K562 (cell line): Measurements from ENCODE around the gene ANAPC5. TPM values are rescaled to one million over a fixed set of nuclear protein-coding genes. Genes with fewer than 3 reads are reported as not detected.

Experiments used
- BRF2 ChIP-seq: IDR thresholded peaks from 3 replicates; pipeline ENCODE4 v1.6.1; 2011; ENCODE audit warnings: borderline replicate concordance, mild to moderate bottlenecking; ENCODE audit not compliant: insufficient read length, insufficient read depth
- CTCFL ChIP-seq: IDR thresholded peaks from 2 replicates; pipeline ENCODE4 v1.6.1; 2011; ENCODE audit warnings: borderline replicate concordance, low read depth, mild to moderate bottlenecking, moderate library complexity, low read length; ENCODE audit not compliant: insufficient read depth, poor library complexity, severe bottlenecking
- E4F1 ChIP-seq: fragments of 250-450 bp; sonication (Bioruptor Pico); IDR thresholded peaks from 2 replicates; pipeline ENCODE4 v1.5.0; 2021; ENCODE audit warnings: mild to moderate bottlenecking, borderline replicate concordance
- SAFB ChIP-seq: fragments of 200-400 bp; formaldehyde crosslinking; IDR thresholded peaks from 2 replicates; pipeline ENCODE4 v1.6.1; 2017; ENCODE audit warnings: low read depth, low read length, borderline replicate concordance
- STAT6 ChIP-seq: sonication (generic); formaldehyde crosslinking; IDR thresholded peaks from 2 replicates; pipeline ENCODE4 v1.8.1; 2023; ENCODE audit warnings: mild to moderate bottlenecking, missing genetic modification reagents
- ZNF133 ChIP-seq: fragments of 250-450 bp; sonication (Bioruptor Pico); IDR thresholded peaks from 2 replicates; pipeline ENCODE4 v1.4.0; 2020; ENCODE audit warnings: mild to moderate bottlenecking
- ZNF785 ChIP-seq: fragments of 250-450 bp; sonication (Bioruptor Pico); IDR thresholded peaks from 2 replicates; pipeline ENCODE4 v1.4.0; 2020; ENCODE audit warnings: mild to moderate bottlenecking
- polyA plus RNA-seq, 8 experiments: library from polyadenylated mRNA; depleted of rRNA in 4 of 8; stranded (reverse) in 5 of 8; unstranded in 3 of 8; fragments of >200 nt; fragmentation: Nextera tagmentation in 2 of 8; fragmentation: Illumina TruSeq in 1 of 8; extraction: Ambion mirVana in 2 of 8; extraction: Trizol in 1 of 8; gene quantifications; 2 replicates each; pipeline versions ENCODE4 v1.2.1 to v1.2.3, GENCODE V29; 2011 to 2014; ENCODE audit warnings: inconsistent platforms in 1 of 8, missing spikeins in 1 of 8
- total RNA-seq, 7 experiments: library from RNA; depleted of rRNA in 6 of 7; stranded (reverse); fragments of >200 nt in 6 of 7; fragmentation: Illumina TruSeq in 2 of 7; extraction: Trizol in 2 of 7; gene quantifications; 2 replicates each; pipeline versions ENCODE4 v1.2.1 to v1.2.3, GENCODE V29; 2011 to 2021; ENCODE audit warnings: low replicate concordance in 1 of 7
- TF ChIP-seq, protein P1 (sequence below): fragments of 250-450 bp; sonication (Bioruptor Pico); IDR thresholded peaks from 2 replicates; pipeline ENCODE4 v1.4.0; 2020; ENCODE audit warnings: mild to moderate bottlenecking, moderate library complexity

ANAPC5 gene
- total and polyA plus RNA-seq, 9 of the 15 experiments (the other 6 are each of a cell fraction or from before 2014, with no cell fraction given) = 136 to 315 (median 197) TPM

- TF ChIP-seq STAT6 = no peak
- TF ChIP-seq ZNF133 (CRISPR knock-in tag) = no peak
- TF ChIP-seq E4F1 = no peak
- TF ChIP-seq BRF2 = no peak
- peak; percentile 5 for TF ChIP-seq CTCFL
- TF ChIP-seq ZNF785 (CRISPR knock-in tag) = no peak
- TF ChIP-seq SAFB = no peak
- TF ChIP-seq, protein P1, sequence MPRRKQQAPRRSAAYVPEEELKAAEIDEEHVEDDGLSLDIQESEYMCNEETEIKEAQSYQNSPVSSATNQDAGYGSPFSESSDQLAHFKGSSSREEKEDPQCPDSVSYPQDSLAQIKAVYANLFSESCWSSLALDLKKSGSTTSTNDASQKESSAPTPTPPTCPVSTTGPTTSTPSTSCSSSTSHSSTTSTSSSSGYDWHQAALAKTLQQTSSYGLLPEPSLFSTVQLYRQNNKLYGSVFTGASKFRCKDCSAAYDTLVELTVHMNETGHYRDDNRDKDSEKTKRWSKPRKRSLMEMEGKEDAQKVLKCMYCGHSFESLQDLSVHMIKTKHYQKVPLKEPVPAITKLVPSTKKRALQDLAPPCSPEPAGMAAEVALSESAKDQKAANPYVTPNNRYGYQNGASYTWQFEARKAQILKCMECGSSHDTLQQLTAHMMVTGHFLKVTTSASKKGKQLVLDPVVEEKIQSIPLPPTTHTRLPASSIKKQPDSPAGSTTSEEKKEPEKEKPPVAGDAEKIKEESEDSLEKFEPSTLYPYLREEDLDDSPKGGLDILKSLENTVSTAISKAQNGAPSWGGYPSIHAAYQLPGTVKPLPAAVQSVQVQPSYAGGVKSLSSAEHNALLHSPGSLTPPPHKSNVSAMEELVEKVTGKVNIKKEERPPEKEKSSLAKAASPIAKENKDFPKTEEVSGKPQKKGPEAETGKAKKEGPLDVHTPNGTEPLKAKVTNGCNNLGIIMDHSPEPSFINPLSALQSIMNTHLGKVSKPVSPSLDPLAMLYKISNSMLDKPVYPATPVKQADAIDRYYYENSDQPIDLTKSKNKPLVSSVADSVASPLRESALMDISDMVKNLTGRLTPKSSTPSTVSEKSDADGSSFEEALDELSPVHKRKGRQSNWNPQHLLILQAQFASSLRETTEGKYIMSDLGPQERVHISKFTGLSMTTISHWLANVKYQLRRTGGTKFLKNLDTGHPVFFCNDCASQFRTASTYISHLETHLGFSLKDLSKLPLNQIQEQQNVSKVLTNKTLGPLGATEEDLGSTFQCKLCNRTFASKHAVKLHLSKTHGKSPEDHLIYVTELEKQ (CRISPR knock-in tag) = no peak
Observed at GRCh38 chr12:121383601-121384021, 31.4 kb upstream of the ANAPC5 start (continued).
